HepG2 (cell line): Measurements from ENCODE around the gene MAP2K7. TPM values are rescaled to one million over a fixed set of nuclear protein-coding genes. Genes with fewer than 3 reads are reported as not detected.

Source experiments
- ATAC-seq: fragments of 200-7000 bp; cut with Tn5 transposase; 3 replicates; pipeline ENCODE4 v1.9.1; 2020; ENCODE audit warnings: mild to moderate bottlenecking, moderate library complexity
- BruUV-seq: library from RNA; stranded (reverse); fragments of 400-500 nt; replicated peaks from 2 replicates; lab custom pipeline; 2021; lab: Mats Ljungman, UMichigan
- CTCF ChIA-PET: fragments of 300-600 bp; formaldehyde crosslinking; extraction: SDS; loops from one replicate; lab custom pipeline; 2021; ENCODE audit warnings: low total read pairs, inconsistent platforms, low intra/inter-chr PET ratio; lab: Yijun Ruan, JAX
- POLR2A ChIA-PET: fragments of 350-600 bp; sonication (Branson Sonifier 250); formaldehyde crosslinking; loops from one replicate; lab custom pipeline; 2020; ENCODE audit warnings: antibody characterized with exemption, inconsistent platforms; lab: Yijun Ruan, JAX
- DNase-seq: peaks from one replicate; pipeline ENCODE4 v3.0.0-alpha.2; 2015; ENCODE audit warnings: low spot score
- FAIRE-seq: peaks from 3 replicates; lab custom pipeline; 2011; peaks lifted over from hg19 to GRCh38; lab: Jason Lieb, UNC
- H2AFZ ChIP-seq: one replicate; pipeline ENCODE4 v1.6.1; 2011; ENCODE audit warnings: low read length, inconsistent platforms
- H3K27ac ChIP-seq: fragments of 300-600 bp; 3 replicates; pipeline ENCODE4 v1.8.0; 2011; ENCODE audit warnings: mixed run types, mild to moderate bottlenecking, mixed read lengths, low read length, inconsistent platforms; ENCODE audit not compliant: insufficient read depth; ENCODE audit errors: extremely low read length
- H3K27me3 ChIP-seq, 2 experiments: fragments of 200-600 bp in 1 of 2; 2 replicates in 1 of 2; 3 replicates in 1 of 2; pipeline versions ENCODE4 v1.6.0 to v1.8.0; 2011; ENCODE audit warnings: low read length in 2 of 2, mild to moderate bottlenecking in 2 of 2, moderate library complexity in 2 of 2, inconsistent platforms in 1 of 2; ENCODE audit not compliant: insufficient read depth in 2 of 2, control insufficient read depth in 1 of 2
- H3K36me3 ChIP-seq, 2 experiments: fragments of 200-600 bp in 1 of 2; replicated peaks in 1 of 2; 2 replicates in 1 of 2; 3 replicates in 1 of 2; pipeline versions ENCODE4 v1.5.1 to v1.8.0; 2011; ENCODE audit warnings: low read length in 2 of 2, inconsistent platforms in 1 of 2; ENCODE audit not compliant: insufficient read depth in 2 of 2, control insufficient read depth in 1 of 2
- H3K4me1 ChIP-seq: 2 replicates; pipeline ENCODE4 v1.5.1; 2012; ENCODE audit warnings: low read length, inconsistent platforms; ENCODE audit not compliant: insufficient read depth
- H3K4me2 ChIP-seq: 2 replicates; pipeline ENCODE4 v1.6.0; 2011; ENCODE audit warnings: low read depth, low read length, inconsistent platforms
- H3K4me3 ChIP-seq, 3 experiments: fragments of 200-600 bp in 1 of 3; sonication (generic), shearing (Covaris generic) in 1 of 3; replicated peaks in 1 of 3; 2 replicates each; pipeline ENCODE4 v1.5.1; 2011 to 2016; ENCODE audit warnings: low read length in 3 of 3, inconsistent platforms in 2 of 3, low read depth in 2 of 3, mild to moderate bottlenecking in 2 of 3, control low read depth in 1 of 3, mixed read lengths in 1 of 3; ENCODE audit not compliant: insufficient read depth in 1 of 3
- H3K79me2 ChIP-seq: one replicate; pipeline ENCODE4 v1.6.1; 2011; ENCODE audit warnings: low read length, inconsistent platforms; ENCODE audit not compliant: insufficient read depth
- H3K9ac ChIP-seq: 2 replicates; pipeline ENCODE4 v1.6.0; 2011; ENCODE audit warnings: mild to moderate bottlenecking, low read depth, low read length, inconsistent platforms; ENCODE audit not compliant: insufficient read depth
- H3K9me3 ChIP-seq: 2 replicates; pipeline ENCODE4 v1.5.1; 2012; ENCODE audit warnings: mild to moderate bottlenecking, low read length
- H4K20me1 ChIP-seq: 2 replicates; pipeline ENCODE4 v1.6.0; 2011; ENCODE audit warnings: inconsistent platforms, mild to moderate bottlenecking, low read length, moderate library complexity; ENCODE audit not compliant: insufficient read depth
- AGO2 ChIP-seq: fragments of 200-400 bp; formaldehyde crosslinking; optimal IDR thresholded peaks from 2 replicates; pipeline ENCODE3; 2017; ENCODE audit warnings: mild to moderate bottlenecking, low read depth, low read length, moderate library complexity
- HNRNPLL ChIP-seq: fragments of 200-400 bp; formaldehyde crosslinking; IDR thresholded peaks from 2 replicates; pipeline ENCODE4 v1.6.1; 2017; ENCODE audit warnings: mild to moderate bottlenecking, low read depth, low read length; ENCODE audit not compliant: poor library complexity, severe bottlenecking
- LBX2 ChIP-seq: sonication (generic); formaldehyde crosslinking; IDR thresholded peaks from 2 replicates; pipeline ENCODE4 v1.5.0; 2020; ENCODE audit warnings: missing genetic modification reagents, mild to moderate bottlenecking, borderline replicate concordance
- MXD3 ChIP-seq: IDR thresholded peaks from 2 replicates; pipeline ENCODE4 v1.6.1; 2016; ENCODE audit warnings: mild to moderate bottlenecking, missing biosample characterization, missing genetic modification reagents
- PHF5A ChIP-seq: IDR thresholded peaks from one replicate; pipeline ENCODE4 v1.6.1; 2018; ENCODE audit warnings: low read depth, missing genetic modification reagents; ENCODE audit not compliant: unreplicated experiment
- POLR2G ChIP-seq: fragments of 200-400 bp; formaldehyde crosslinking; IDR thresholded peaks from 2 replicates; pipeline ENCODE4 v1.6.1; 2018; ENCODE audit warnings: mild to moderate bottlenecking, low read depth, low read length, moderate library complexity
- PRMT3 ChIP-seq: sonication (generic); formaldehyde crosslinking; IDR thresholded peaks from 2 replicates; pipeline ENCODE4 v1.8.1; 2022; ENCODE audit warnings: low read depth, mild to moderate bottlenecking, moderate library complexity, missing genetic modification reagents, borderline replicate concordance
- RBM22 ChIP-seq: fragments of 200-400 bp; formaldehyde crosslinking; optimal IDR thresholded peaks from 2 replicates; pipeline ENCODE3; 2017; ENCODE audit warnings: mild to moderate bottlenecking, low read length, moderate library complexity
- SATB2 ChIP-seq: sonication (generic); formaldehyde crosslinking; IDR thresholded peaks from 2 replicates; pipeline ENCODE4 v1.5.0; 2020; ENCODE audit warnings: missing genetic modification reagents
- SP1 ChIP-seq, 2 experiments: fragments of 450-650 bp in 1 of 2; sonication (generic) in 1 of 2; formaldehyde crosslinking in 1 of 2; IDR thresholded peaks; 2 replicates each; pipeline versions ENCODE4 v1.4.0 to v1.6.1; 2016 to 2020; ENCODE audit warnings: missing genetic modification reagents in 1 of 2
- TBX2 ChIP-seq: sonication (generic); formaldehyde crosslinking; IDR thresholded peaks from 2 replicates; pipeline ENCODE4 v1.5.0; 2020; ENCODE audit warnings: missing genetic modification reagents, mild to moderate bottlenecking, borderline replicate concordance
- TCF12 ChIP-seq, 2 experiments: fragments of 450-650 bp in 1 of 2; sonication (generic) in 1 of 2; formaldehyde crosslinking in 1 of 2; IDR thresholded peaks; 2 replicates each; pipeline versions ENCODE4 v1.6.1 to v1.8.0; 2017 to 2022; ENCODE audit warnings: antibody characterized with exemption in 1 of 2, mild to moderate bottlenecking in 1 of 2, missing genetic modification reagents in 1 of 2, moderate library complexity in 1 of 2
- ZNF460 ChIP-seq: sonication (generic); formaldehyde crosslinking; IDR thresholded peaks from 2 replicates; pipeline ENCODE4 v1.5.1; 2020; ENCODE audit warnings: missing genetic modification reagents, mild to moderate bottlenecking, borderline replicate concordance
- ZNF564 ChIP-seq: sonication (generic); formaldehyde crosslinking; IDR thresholded peaks from 2 replicates; pipeline ENCODE4 v1.8.1; 2023; ENCODE audit warnings: mild to moderate bottlenecking, missing genetic modification reagents
- ZNF646 ChIP-seq: sonication (generic); formaldehyde crosslinking; IDR thresholded peaks from 2 replicates; pipeline ENCODE4 v1.9.0; 2021; ENCODE audit warnings: mild to moderate bottlenecking, missing genetic modification reagents
- ZNF775 ChIP-seq: sonication (generic); formaldehyde crosslinking; IDR thresholded peaks from 2 replicates; pipeline ENCODE4 v1.4.0; 2020; ENCODE audit warnings: missing genetic modification reagents, mild to moderate bottlenecking, moderate library complexity, borderline replicate concordance
- WGBS: methylation state at CpG from one replicate; pipeline ENCODE4 v1.1.6; 2017; ENCODE audit warnings: low lambda C conversion rate; 5-methylcytosine and 5-hydroxymethylcytosine counted together
- in situ Hi-C: cut with HindIII; loops from 2 replicates; pipeline ENCODE4 v1.10.0; 2017; ENCODE audit warnings: low pct_unique_long_range_greater_than_20kb; ENCODE audit not compliant: extremely low pct_ligation_motif_present
- intact Hi-C: fragments of 100-400 bp; cut with micrococcal nuclease; formaldehyde crosslinking; loops from one replicate; pipeline ENCODE4 v1.10.0; 2022; ENCODE audit not compliant: unreplicated experiment
- polyA plus RNA-seq, 8 experiments: library from polyadenylated mRNA; depleted of rRNA in 3 of 8; stranded (reverse) in 7 of 8; unstranded in 1 of 8; fragments of >200 nt; fragmentation: Illumina TruSeq in 4 of 8; extraction: Trizol in 4 of 8; gene quantifications; 2 replicates each; pipeline versions ENCODE4 v1.2.1 to v1.2.3, GENCODE V29; 2011 to 2016; ENCODE audit warnings: low read depth in 4 of 8, missing spikeins in 1 of 8, mixed read lengths in 1 of 8; ENCODE audit not compliant: insufficient read depth in 1 of 8
- total RNA-seq, 5 experiments: library from RNA; depleted of rRNA; stranded (reverse); fragments of >200 nt; fragmentation: Illumina TruSeq; extraction: Trizol; gene quantifications; 2 replicates each; pipeline ENCODE4 v1.2.3, GENCODE V29; 2016; ENCODE audit warnings: low read depth in 1 of 5

The MAP2K7 gene
- total and polyA plus RNA-seq, 2 of the 13 experiments (the other 11 are each of a cell fraction or from before 2014, with no cell fraction given), result 9.0 to 10.8 TPM

- DNase-seq (no peak), FAIRE-seq (no peak), ATAC-seq (no peak)
- Histone ChIP-seq H2AFZ (no peak overlapping the region), H3K9ac (no peak overlapping the region), H3K36me3 (peaks cover 11 to 24% of the 10 kb centered on the region in 2 experiments; a peak in 4 of 5 replicates), H3K79me2 (no peaks in the 10 kb centered on the region), H3K4me2 (no peak overlapping the region), H3K4me3 (no peak overlapping the region), H3K27ac (no peak overlapping the region), H3K9me3 (no peaks in the 10 kb centered on the region), H4K20me1 (no peaks in the 10 kb centered on the region), H3K4me1 (no peaks in the 10 kb centered on the region), H3K27me3 (no peaks in the 10 kb centered on the region)
- intact Hi-C loops, result no loop called here
- no TSS peak for BruUV-seq
- CTCF ChIA-PET, result no interaction called here
- POLR2A ChIA-PET, result interaction anchor here (4.6 to 5.2 kb wide), 2 partner anchors 8 to 16 kb away, joined by 34 to 57 read pairs; partner anchors contain the start of genes SNAPC2 and TIMM44
- in situ Hi-C loops, result no loop called here
- 97% methylated on average over 17 of the region's 23 CpGs for WGBS
- TF ChIP-seq TBX2 (CRISPR knock-in tag), result no peak
- peak; percentile 9 for TF ChIP-seq RBM22
- TF ChIP-seq ZNF460 (CRISPR knock-in tag), result no peak
- TF ChIP-seq LBX2 (CRISPR knock-in tag), result no peak
- no peak for TF ChIP-seq TCF12 (IDR thresholded peaks at IDR 0.05)
- TF ChIP-seq TCF12 (CRISPR knock-in tag; IDR thresholded peaks at IDR 0.05), result no peak
- TF ChIP-seq PHF5A (CRISPR knock-in tag), result no peak
- peak; percentile 31; the same call in 1 of the 2 replicates for TF ChIP-seq POLR2G
- no peak for TF ChIP-seq SATB2
- no peak for TF ChIP-seq SP1 (IDR thresholded peaks at IDR 0.05)
- TF ChIP-seq SP1 (CRISPR knock-in tag; IDR thresholded peaks at IDR 0.05), result no peak
- TF ChIP-seq ZNF646 (CRISPR knock-in tag), result no peak
- TF ChIP-seq MXD3 (CRISPR knock-in tag), result no peak
- TF ChIP-seq HNRNPLL, result no peak
- TF ChIP-seq ZNF775 (CRISPR knock-in tag), result no peak
- peak; percentile 83 for TF ChIP-seq AGO2
- no peak for TF ChIP-seq ZNF564 (CRISPR knock-in tag)
- no peak for TF ChIP-seq PRMT3 (CRISPR knock-in tag)
Observed at GRCh38 chr19:7927605-7928333, 24.1 kb downstream of the MAP2K7 start.
